GM08714 (cell line): ENCODE measurements around the gene SLC66A3.
"Not testable (repeated sequence)": the region's sequence is repeated elsewhere in the genome, so short reads cannot be mapped to it uniquely, and the experiment has no call there.

Source experiments
- H3K4me3 ChIP-seq: fragments of 200-500 bp; sonication (Bioruptor generic); 2 replicates; pipeline ENCODE4 v1.5.1; 2014; ENCODE audit warnings: mild to moderate bottlenecking, low read length, inconsistent platforms
- ZNF274 ChIP-seq: IDR thresholded peaks from 2 replicates; pipeline ENCODE4 v1.6.1; 2012; ENCODE audit warnings: mild to moderate bottlenecking, low read depth, low read length

SLC66A3 gene

DNA sequence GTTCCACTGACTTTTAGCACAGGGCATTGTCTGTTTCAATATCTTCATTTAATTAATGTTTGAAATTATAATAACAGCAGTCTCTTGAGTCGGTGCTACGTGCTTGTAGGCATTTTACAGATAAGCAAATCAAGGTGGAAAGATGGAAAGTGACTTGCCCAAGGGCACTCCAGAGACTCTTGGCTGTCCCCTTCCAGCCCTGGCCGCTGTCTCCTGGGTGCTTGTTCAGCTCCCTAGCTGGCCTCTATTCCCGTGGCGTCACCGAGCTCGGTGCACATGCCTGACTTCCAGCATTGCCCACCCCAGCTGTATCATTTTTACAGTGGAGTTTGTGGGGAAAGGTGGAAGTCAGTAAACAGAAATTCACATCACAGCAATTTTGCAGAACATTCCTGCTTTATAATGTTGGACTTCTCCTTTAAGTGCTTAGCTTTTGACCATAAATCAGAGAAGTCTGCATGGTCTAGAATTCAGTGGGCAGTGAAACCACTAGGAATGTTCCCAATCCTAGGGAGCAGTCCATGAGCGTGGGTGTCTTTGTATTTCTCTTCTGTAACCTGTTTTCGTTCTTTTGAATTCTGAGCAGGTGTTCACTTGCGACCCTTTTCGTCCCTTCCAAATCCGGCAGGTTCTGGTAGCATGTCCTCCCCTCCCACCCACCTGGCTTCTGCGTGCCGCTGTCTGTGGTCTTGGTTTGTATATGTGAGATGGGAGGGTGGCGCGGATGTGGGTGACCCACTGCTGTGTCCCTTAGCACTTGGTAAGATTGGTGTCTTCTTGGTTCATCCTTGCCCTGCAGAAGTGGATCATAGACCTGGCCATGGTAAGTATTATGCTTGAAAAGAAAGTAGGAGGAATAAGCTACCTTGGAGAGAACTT, 8.4 kb downstream of the SLC66A3 start:
- TF ChIP-seq ZNF274, result no peak
- no peak overlapping the region for H3K4me3 ChIP-seq

DNA sequence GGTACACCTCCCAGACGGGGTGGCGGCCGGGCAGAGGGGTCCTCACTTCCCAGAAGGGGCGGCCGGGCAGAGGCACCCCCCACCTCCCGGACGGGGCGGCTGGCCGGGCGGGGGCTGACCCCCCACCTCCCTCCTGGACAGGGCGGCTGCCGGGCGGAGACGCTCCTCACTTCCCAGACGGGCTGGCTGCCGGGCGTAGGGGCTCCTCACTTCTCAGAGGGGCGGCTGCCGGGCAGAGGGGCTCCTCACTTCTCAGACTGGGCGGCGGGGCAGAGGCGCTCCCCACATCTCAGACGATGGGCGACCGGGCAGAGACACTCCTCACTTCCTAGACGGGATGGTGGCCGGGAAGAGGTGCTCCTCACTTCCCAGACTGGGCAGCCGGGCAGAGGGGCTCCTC, 9.8 kb downstream of the SLC66A3 start:
- H3K4me3 ChIP-seq, result not testable (repeated sequence)

DNA sequence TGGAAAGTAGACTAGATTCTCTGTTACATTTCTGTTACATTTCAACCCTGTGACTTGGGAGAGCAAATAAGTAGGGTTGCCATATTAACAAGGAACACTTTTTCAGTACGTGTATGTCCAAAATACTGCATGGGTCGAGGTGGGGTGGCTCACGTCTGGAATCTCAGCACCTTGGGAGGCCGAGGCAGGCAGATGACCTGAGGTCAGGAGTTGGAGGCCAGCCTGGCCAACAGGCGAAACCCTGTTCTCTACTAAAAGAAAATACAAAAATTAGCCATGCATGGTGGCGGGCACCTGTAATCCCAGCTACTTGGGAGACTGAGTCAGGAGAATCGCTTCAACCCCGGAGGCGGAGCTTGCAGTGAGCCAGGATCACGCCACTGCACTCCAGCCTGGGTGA, 11.2 kb downstream of the SLC66A3 start:
- TF ChIP-seq ZNF274, result no peak
- H3K4me3 ChIP-seq, result no peak overlapping the region

DNA sequence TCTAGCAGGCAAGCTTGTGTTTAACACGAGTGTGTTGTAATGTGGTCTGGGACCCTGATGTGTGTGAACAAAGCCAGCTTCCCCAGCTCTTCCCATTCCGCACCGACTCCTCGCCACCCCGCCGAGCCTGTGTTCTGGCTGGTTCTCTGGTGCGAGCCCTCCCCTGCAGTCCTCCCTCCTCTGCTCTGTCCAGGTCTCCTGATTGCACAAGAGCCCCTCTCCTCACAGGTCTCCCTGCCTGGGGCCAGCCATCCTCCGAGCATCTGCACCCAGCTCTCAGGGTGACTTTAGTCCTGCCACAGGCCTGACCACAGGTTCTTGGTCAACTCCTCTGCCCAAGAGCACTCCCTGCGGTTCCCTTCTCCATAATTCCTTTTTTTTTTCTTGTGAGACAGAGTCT, 13.2 kb downstream of the SLC66A3 start:
- H3K4me3 ChIP-seq, result no peak overlapping the region
- TF ChIP-seq ZNF274, result no peak

DNA sequence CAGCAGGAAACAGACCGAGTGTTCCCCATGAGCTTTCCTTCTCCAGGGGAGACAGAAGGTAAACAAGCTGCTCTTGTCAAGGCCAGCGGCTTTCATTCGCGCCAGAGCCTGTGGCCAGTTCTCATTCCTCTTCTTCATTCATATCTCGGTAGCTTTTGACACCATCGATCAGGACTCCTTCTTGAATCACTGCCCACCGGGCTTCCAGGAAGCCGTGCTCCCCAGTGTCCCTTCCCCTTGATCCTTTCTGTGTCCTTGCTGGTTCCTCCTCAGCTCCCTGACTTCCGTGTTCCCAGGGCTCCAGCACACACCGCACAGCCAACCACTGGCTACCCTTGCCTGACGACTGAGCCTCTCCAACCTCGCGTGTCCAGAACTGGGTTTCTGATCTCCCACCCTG, 14.1 kb downstream of the SLC66A3 start:
- no peak for TF ChIP-seq ZNF274
- no peak overlapping the region for H3K4me3 ChIP-seq

DNA sequence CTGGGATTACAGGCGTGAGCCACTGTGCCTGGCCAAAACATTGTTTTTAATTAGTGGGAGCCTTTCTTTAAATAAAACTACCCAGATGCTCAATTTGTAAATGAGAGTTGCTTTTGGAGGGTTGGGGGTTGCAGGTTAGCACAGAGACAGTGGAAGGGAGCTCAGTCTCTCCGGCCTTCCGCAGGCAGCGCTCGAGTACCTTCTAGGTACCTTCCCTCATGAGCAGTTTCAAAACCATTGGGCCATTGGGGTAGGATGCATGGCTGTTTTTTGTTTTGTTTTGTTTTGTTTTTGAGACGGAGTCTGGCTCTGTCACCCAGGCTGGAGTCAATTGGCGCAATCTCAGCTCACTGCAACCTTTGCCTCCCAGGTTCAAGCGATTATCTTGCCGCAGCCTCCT, 19.0 kb downstream of the SLC66A3 start:
- H3K4me3 ChIP-seq, result no peak overlapping the region
- no peak for TF ChIP-seq ZNF274

DNA sequence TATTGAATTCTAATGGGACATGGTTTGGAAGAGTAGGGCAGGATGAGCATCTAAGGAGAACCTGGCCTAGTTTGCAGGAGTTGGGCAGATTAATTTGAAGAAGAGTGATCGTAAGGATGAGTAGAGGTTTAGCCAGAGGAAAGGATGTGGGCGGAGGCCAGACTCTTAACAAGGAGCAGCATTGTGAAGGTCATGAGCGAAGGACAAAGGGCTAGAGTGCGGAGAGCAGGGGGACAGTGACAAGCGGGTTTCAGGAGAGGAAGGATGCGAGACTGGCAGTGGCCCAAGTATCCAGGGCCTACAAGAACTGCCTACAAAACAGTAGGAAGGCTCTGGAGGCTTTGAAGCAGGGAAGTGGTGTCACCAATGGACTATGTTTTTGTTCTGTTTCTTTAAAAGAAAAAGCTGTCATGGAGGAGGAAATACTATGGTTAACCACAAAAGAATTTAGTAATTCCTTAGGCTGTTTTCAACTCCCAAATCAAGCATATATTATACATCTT, 20.1 kb downstream of the SLC66A3 start:
- TF ChIP-seq ZNF274, result no peak
- H3K4me3 ChIP-seq, result no peak overlapping the region

DNA sequence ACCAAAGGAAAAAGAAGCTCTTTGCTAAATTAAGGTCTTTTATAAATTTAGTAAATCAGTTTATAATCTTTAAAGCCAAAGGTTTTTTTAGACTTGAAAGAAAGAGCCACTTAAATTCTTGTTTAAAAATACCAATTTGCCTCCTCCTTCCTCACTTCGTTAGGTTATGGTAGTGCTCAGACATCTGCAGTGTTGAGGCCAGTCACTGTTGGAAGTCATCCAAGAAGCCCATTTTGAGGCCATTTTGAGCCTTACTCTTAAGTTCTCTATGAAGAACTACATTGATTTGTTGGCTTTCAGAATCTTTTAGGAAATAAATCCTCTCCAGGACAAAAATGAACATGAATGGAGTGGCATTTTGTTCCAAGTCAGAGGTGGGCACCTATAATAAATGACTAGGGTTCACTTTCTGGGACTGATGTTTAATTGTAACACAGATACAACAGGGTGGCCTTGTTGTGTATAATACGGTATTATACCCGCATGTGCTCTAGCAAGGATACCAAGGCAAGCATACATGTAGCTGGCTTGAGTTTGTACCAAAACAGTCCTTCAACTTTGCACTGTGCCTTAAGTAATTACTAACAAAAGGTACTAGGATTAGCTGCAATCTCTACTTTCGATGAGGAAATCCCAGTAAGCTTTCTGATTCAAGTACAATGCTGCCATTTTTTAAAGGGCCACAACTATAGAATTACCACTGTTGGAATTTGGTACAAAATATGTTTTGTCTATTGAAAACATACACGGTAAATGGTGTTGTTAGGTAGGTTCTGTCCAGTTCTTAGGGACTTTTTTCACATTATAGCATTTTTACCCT, 22.8 kb downstream of the SLC66A3 start:
- no peak for TF ChIP-seq ZNF274
- no peak overlapping the region for H3K4me3 ChIP-seq

DNA sequence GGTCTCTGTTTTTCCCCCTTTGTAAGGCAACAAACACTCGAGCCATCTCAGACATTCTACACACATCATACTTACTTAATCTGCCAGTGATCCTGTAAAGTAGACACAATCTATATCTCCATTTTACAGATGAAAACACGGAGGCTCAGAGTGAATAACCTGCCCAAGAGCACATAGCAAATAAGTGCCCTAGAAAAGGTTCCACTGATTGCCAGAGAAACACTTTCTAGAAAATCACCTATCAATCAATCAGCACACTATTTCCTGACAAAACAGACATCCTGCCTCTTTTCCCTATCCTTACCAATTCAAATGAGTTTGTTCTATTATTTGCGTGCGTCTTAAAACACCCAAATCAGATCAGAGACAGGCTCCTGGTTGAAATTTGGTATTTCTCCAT, 23.9 kb downstream of the SLC66A3 start:
- H3K4me3 ChIP-seq, result no peak overlapping the region
- no peak for TF ChIP-seq ZNF274

DNA sequence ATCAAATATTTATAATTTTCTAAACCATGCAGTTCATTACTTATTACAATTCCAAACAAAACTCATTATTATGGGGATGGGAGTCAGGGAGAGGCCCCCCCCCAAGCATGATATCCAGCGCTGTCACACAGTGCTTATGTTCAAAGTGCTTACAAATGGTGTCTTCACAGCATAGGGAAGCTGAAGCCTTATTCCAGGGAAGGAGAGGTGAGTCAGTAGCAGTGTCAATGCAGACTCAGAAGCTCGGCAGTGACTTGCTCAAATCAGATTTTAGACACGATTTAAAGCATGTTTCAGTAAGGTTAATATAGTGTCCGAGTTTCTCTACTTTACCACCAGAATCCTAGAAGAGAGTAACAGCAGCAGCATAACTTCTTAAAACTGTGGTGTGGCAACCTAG, 24.6 kb downstream of the SLC66A3 start:
- no peak for TF ChIP-seq ZNF274
- no peak overlapping the region for H3K4me3 ChIP-seq

DNA sequence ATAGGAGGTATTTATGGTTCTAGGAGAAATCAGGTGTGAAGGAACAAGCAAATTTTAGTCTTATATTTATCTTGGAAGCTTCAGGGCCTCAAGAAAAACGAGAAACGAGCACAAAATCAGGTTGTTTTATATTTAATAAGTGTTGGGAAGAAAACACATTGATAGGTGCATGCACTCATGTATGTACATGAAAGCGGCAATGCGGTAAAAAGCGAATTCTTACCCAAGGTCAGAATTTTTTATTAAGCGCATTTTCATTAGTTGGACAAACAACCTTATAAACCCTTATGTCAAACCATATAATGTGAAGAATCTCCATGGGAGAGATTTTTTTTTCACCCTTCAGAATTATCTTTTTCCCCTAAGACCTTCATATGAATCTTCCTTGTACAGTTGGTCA, 25.4 kb downstream of the SLC66A3 start:
- H3K4me3 ChIP-seq, result no peak overlapping the region
- TF ChIP-seq ZNF274, result no peak

DNA sequence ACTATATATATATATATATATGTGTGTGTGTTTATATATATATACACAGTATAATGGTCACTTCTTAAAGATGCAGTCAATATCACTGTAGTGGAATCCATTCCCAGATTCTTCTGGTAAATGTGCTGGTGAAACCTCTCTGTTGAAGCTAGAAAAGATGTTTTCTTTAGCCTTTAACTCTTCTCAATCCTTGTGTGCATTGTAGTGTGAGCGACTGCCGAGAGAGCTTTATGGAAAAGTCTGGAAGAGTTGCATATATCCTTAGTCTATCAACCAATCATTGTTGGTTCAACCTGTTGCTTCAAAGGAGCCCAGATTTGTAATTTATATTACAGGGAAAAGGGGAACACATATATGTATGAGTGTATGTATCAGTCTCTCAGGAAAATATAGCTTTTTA, 27.7 kb downstream of the SLC66A3 start:
- TF ChIP-seq ZNF274, result no peak
- H3K4me3 ChIP-seq, result no peak overlapping the region

DNA sequence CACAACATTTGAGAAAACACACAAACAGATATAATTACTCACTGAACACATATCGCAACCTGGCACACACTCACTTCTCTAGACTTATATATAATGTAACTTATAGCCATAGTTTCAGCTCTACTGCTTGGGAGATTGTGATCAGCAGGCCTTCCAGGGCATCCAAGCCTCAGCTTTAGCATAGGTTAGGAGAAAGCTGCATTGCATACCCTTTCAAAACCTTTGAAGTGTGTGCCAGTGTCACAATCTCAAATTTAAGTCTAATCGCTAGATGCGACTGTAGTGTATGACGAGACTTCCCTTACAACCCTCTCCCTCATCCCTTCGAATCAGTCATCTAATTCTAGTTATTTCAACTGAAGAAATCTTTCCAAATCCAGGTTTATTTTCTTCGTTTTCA, 30.9 kb downstream of the SLC66A3 start:
- no peak for TF ChIP-seq ZNF274
- H3K4me3 ChIP-seq, result no peak overlapping the region

DNA sequence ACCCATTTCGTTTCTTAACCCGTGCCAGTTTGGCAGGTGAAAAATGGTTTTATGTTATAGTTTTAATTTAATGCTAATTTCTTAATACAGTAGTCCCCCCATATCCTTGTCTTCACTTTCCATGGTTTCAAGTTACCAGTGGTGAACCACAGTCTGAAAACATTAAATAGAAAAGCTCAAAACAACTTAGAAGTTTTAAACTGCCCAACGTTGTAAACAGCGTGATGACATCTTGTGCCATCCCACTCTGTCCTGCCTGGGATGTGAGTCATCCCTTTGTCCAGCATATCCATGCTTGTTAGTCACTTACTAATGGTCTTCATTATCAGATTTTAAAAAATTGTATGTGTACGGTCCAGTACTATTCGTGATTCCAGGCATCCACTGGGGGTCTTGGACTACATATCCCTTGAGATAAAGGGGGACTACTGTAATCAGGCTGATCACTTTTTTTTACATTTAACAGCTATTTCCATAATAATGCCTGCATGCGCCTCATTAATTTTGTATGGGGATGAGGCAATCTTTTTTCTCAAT, 31.9 kb downstream of the SLC66A3 start:
- TF ChIP-seq ZNF274, result no peak
- no peak overlapping the region for H3K4me3 ChIP-seq

DNA sequence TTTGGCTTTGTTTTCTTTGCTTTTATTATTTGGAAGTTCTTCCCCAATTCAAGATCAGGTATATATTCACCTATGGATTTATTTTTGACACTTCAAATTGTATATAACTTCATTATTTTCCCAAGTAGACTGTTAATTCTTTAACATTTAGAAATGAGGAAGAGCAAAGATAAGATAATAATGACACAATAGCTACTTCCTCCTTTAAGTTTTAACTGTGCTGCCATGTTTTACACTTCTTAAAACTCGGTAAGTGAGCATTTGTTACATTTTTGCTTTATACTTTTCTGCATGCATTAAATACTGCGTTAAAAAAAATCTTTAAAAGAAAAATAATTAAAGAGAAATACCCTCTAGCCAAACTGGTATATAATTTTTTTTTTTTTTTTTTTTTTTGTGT, 32.5 kb downstream of the SLC66A3 start:
- no peak overlapping the region for H3K4me3 ChIP-seq
- TF ChIP-seq ZNF274, result no peak

DNA sequence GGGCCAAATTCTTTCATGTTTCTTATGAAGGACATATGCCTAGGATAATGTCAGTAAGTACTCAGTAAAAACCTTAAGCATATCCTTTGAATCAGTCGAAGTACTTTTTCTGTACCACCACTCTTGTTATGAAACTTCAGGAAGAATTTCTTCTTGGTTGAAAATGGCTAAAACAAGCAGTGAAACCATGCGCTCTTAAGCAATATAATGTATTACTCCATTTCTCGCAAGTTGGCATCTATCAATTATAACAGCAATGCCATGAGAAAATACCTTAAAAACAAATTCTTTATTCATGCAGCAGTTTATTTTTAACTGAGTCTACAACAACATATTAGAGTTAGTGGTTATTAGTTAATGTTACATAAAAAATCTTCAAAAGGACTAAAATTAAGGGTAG, 41.0 kb downstream of the SLC66A3 start:
- no peak overlapping the region for H3K4me3 ChIP-seq
- no peak for TF ChIP-seq ZNF274
